Fibroblast of villous mesenchyme (primary cell): ENCODE results near the gene CCDC24. TPM values are rescaled to one million over a fixed set of nuclear protein-coding genes. Genes with fewer than 3 reads are reported as not detected.

ENCODE experiments used
- DNase-seq: peaks from one replicate; pipeline ENCODE4 v3.0.0-alpha.2; 2010; ENCODE audit warnings: low read depth
- H3K4me3 ChIP-seq: 2 replicates; pipeline ENCODE4 v1.5.1; 2011; ENCODE audit warnings: low read depth, mild to moderate bottlenecking, low read length
- CTCF ChIP-seq: IDR thresholded peaks from 2 replicates; pipeline ENCODE4 v1.5.1; 2012; ENCODE audit warnings: low read depth, mild to moderate bottlenecking, low read length; ENCODE audit not compliant: insufficient read depth
- total RNA-seq: library from RNA; depleted of rRNA; stranded (reverse); fragments of >200 nt; gene quantifications from 2 replicates; pipeline ENCODE4 v1.2.3, GENCODE V29; 2012

CCDC24 gene
- total RNA-seq, 1 donor, result 4.7 TPM

GRCh38 chr1:44045064-44045463 is 53.7 kb downstream of the CCDC24 start:
- no peak for DNase-seq
- TF ChIP-seq CTCF, result no peak
- H3K4me3 ChIP-seq, result no peak overlapping the region

Other genes with a start within 250 kb of the CCDC24 start
- gene ARTN, start 57.8 kb upstream of the CCDC24 start, total RNA-seq, result 0.86 TPM in 1 of 2 replicates, not detected in the other
- 18.7 and 20.7 TPM in 2 replicates for gene IPO13, start 44.6 kb upstream of the CCDC24 start, total RNA-seq
- 18.6 and 22.5 TPM in 2 replicates for gene DPH2, start 21.6 kb upstream of the CCDC24 start, total RNA-seq
- 76.0 and 104 TPM in 2 replicates for gene ATP6V0B, start 16.6 kb upstream of the CCDC24 start, total RNA-seq
- 57.4 and 91.5 TPM in 2 replicates for gene B4GALT2, start 12.4 kb upstream of the CCDC24 start, total RNA-seq
- gene SLC6A9, start 39.9 kb downstream of the CCDC24 start, total RNA-seq, result 11.7 and 15.1 TPM in 2 replicates
- gene KLF17, start 127.2 kb downstream of the CCDC24 start, total RNA-seq, result under 0.01 TPM in 2 replicates
- gene KLF18, start 150.0 kb downstream of the CCDC24 start, total RNA-seq, result not detected in 2 replicates
- gene DMAP1, start 221.9 kb downstream of the CCDC24 start, total RNA-seq, result 14.7 and 19.0 TPM in 2 replicates